Measurements from ENCODE around the gene UNC93A.
"Not testable (repeated sequence)": the region's sequence is repeated elsewhere in the genome, so short reads cannot be mapped to it uniquely, and the experiment has no call there.

Gene UNC93A

GRCh38 chr6:167345960-167346359 is 54.8 kb downstream of the UNC93A start:
- no peak for DNase-seq

GRCh38 chr6:167347226-167347625 is 56.1 kb downstream of the UNC93A start:
- no peak for DNase-seq

- no peak for DNase-seq
Observed at GRCh38 chr6:167349631-167350274, 58.6 kb downstream of the UNC93A start.

GRCh38 chr6:167350275-167350696 is 59.2 kb downstream of the UNC93A start:
- DNase-seq = no peak

- DNase-seq = no peak
Observed at GRCh38 chr6:167350731-167351655, 59.9 kb downstream of the UNC93A start.

GRCh38 chr6:167351656-167352345 is 60.7 kb downstream of the UNC93A start:
- DNase-seq = no peak

GRCh38 chr6:167356874-167357273 is 65.8 kb downstream of the UNC93A start:
- no peak for DNase-seq

- DNase-seq = not testable (repeated sequence)
Observed at GRCh38 chr6:167358394-167358793, 67.3 kb downstream of the UNC93A start.

GRCh38 chr6:167361170-167361569 is 70.1 kb downstream of the UNC93A start:
- not testable (repeated sequence) for DNase-seq

All from NCI-H187 treated with DMSO at 0.1 percent for 48 hours (cell line).